Fibroblast of mammary gland (primary cell): ENCODE results near the gene CTNNA3.

ENCODE experiments used
- DNase-seq: peaks from one replicate; pipeline ENCODE4 v3.0.0-alpha.2; 2010; ENCODE audit warnings: low read depth
- H3K4me3 ChIP-seq: 2 replicates; pipeline ENCODE4 v1.5.1; 2011; ENCODE audit warnings: low read depth, mild to moderate bottlenecking, low read length, moderate library complexity; ENCODE audit not compliant: control insufficient read depth
- CTCF ChIP-seq: conservative IDR thresholded peaks from 2 replicates; pipeline ENCODE4 v1.5.1; 2011; ENCODE audit warnings: low read depth, low read length, inconsistent platforms; ENCODE audit not compliant: control insufficient read depth, insufficient read depth

The CTNNA3 gene

DNA sequence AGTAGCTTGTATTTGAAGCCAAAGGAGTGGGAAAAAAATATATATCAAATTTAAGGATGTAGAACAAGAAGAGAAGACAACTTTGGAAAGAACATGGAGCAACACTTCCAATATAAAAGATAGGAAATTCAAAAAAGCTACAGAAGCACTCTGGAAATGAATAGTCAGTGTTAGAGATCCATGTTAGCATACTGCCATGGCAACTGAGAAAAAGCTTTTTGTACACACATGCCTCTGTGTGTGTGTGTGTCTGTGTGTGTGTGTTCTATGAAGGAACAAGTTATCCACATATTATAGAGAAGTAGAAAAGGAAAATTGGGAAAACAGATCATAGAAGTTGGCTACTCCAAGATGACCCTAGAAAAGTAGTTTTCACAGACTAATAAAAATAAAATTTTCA, 673.9 kb downstream of the CTNNA3 start:
- H3K4me3 ChIP-seq, result no peak overlapping the region
- no peak for TF ChIP-seq CTCF
- no peak for DNase-seq

DNA sequence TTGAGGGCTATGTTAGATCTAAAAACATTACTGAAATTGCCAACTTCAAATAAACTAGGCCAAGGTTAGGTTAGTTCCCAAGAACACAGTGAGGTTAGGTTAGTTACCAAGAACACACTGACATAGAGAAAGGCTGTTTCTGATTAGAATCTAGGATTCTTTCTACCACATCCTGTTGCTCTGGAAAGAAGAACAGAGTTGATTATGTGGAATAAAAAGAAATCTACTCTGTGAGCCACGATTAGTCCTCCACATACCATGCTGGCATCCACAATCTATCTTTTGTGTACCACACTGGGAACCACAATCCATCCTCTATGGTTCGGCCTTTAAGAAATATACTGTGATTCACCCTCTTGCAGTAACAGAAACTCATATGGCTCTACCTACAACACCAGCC, 678.8 kb downstream of the CTNNA3 start:
- TF ChIP-seq CTCF, result no peak
- no peak for DNase-seq
- no peak overlapping the region for H3K4me3 ChIP-seq

DNA sequence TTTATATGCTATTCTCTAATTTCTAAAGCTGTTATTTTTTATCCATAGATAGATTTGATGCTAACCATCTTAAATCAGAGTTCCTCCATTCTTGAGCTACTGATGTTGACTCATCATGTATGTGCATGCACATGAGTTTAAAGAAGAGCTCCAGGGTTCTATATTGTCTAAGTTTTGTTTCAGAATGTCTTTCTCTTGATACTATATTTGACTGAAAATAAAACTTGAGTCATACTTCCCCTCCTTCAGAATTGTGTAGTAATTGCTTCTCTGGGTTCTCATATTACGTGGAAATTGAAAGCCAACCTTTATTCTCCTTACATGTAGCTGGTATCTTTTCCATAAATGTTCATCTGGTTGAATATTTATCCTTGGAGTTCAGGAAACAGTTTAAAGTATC, 680.8 kb downstream of the CTNNA3 start:
- TF ChIP-seq CTCF, result no peak
- DNase-seq, result no peak
- no peak overlapping the region for H3K4me3 ChIP-seq

GRCh38 chr10:67011981-67012380, 684.0 kb downstream of the CTNNA3 start:
- DNase-seq, result no peak
- TF ChIP-seq CTCF, result no peak
- no peak overlapping the region for H3K4me3 ChIP-seq

DNA sequence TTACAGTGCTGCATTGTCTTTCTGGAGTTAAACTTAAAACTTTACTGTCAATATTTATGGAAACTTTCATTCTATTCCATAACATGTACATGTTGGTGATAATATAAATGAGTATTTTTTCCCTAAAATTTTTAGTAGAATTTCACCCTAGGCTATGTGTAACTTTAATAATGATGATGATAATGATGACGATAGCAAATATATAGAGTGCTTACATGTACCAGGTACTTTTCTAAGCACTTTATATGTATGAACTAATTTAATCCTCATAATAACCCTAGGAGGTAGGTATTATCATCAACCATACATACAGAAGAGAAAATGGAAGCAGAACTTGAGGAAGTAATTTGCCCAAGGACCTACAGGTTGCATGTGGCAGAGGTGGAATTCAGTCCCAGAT, 684.5 kb downstream of the CTNNA3 start:
- no peak for TF ChIP-seq CTCF
- H3K4me3 ChIP-seq, result no peak overlapping the region
- no peak for DNase-seq

GRCh38 chr10:67005981-67006380, 690.0 kb downstream of the CTNNA3 start:
- H3K4me3 ChIP-seq, result no peak overlapping the region
- DNase-seq, result no peak
- TF ChIP-seq CTCF, result no peak

- H3K4me3 ChIP-seq, result no peak overlapping the region
- no peak for DNase-seq
- no peak for TF ChIP-seq CTCF
These were observed 691.3 kb downstream of the CTNNA3 start for GRCh38 chr10:67004690-67005089.
